HG02852 (cell line): ENCODE results near the gene GJD2.

Experiments used
- ATAC-seq: cut with Tn5 transposase; IDR thresholded peaks from one replicate; pipeline ENCODE4 v1.9.1; 2021; ENCODE audit warnings: mild to moderate bottlenecking, moderate library complexity; ENCODE audit not compliant: unreplicated experiment

The GJD2 gene

GRCh38 chr15:34754674-34755418 lies at the start of gene GJD2:
Gene GJD2, minus strand, starts transcription at chr15:34754998. Its CDS starts 510 bp downstream, at chr15:34754488.
- ATAC-seq = no peak

- ATAC-seq = no peak
These were observed 49.3 kb upstream of the GJD2 start for GRCh38 chr15:34804113-34804512.

GRCh38 chr15:34802803-34803750 lies 48.3 kb upstream of the GJD2 start:
- no peak for ATAC-seq

GRCh38 chr15:34802371-34802770 lies 47.6 kb upstream of the GJD2 start:
- ATAC-seq = no peak

GRCh38 chr15:34799149-34800101 lies 44.6 kb upstream of the GJD2 start:
- no peak for ATAC-seq

- ATAC-seq = no peak
These were observed 42.1 kb upstream of the GJD2 start for GRCh38 chr15:34796847-34797435.

GRCh38 chr15:34795267-34796081 lies 40.7 kb upstream of the GJD2 start, which contains the start of gene ACTC1:
Gene ACTC1, minus strand, starts transcription at chr15:34795549. Its CDS starts 741 bp downstream, at chr15:34794808.
- ATAC-seq = no peak

GRCh38 chr15:34794590-34795206 lies 39.9 kb upstream of the GJD2 start:
- ATAC-seq = no peak

- no peak for ATAC-seq
These were observed 39.1 kb upstream of the GJD2 start for GRCh38 chr15:34793901-34794300.

GRCh38 chr15:34793071-34793470 lies 38.3 kb upstream of the GJD2 start:
- ATAC-seq = no peak

GRCh38 chr15:34791701-34792100 lies 36.9 kb upstream of the GJD2 start:
- no peak for ATAC-seq

GRCh38 chr15:34790121-34790520 lies 35.3 kb upstream of the GJD2 start:
- ATAC-seq = no peak

- no peak for ATAC-seq
These were observed 34.5 kb upstream of the GJD2 start for GRCh38 chr15:34789326-34789725.

- ATAC-seq = no peak
These were observed 31.4 kb upstream of the GJD2 start for GRCh38 chr15:34786206-34786605.

- ATAC-seq = no peak
These were observed 29.2 kb upstream of the GJD2 start for GRCh38 chr15:34783991-34784390.

- no peak for ATAC-seq
These were observed 28.6 kb upstream of the GJD2 start for GRCh38 chr15:34783431-34783830.

GRCh38 chr15:34782901-34783300 lies 28.1 kb upstream of the GJD2 start:
- ATAC-seq = no peak

- no peak for ATAC-seq
These were observed 25.9 kb upstream of the GJD2 start for GRCh38 chr15:34780725-34781124.

GRCh38 chr15:34776606-34777105 lies 21.9 kb upstream of the GJD2 start:
- ATAC-seq = no peak
